HepG2 (cell line): ENCODE data around the gene ADAMTS18. TPM values are rescaled to one million over a fixed set of nuclear protein-coding genes. Genes with fewer than 3 reads are reported as not detected.

Experiments
- ATAC-seq: fragments of 200-7000 bp; cut with Tn5 transposase; 3 replicates; pipeline ENCODE4 v1.9.1; 2020; ENCODE audit warnings: mild to moderate bottlenecking, moderate library complexity
- BruUV-seq: library from RNA; stranded (reverse); fragments of 400-500 nt; replicated peaks from 2 replicates; lab custom pipeline; 2021; lab: Mats Ljungman, UMichigan
- CTCF ChIA-PET: fragments of 300-600 bp; formaldehyde crosslinking; extraction: SDS; loops from one replicate; lab custom pipeline; 2021; ENCODE audit warnings: low total read pairs, inconsistent platforms, low intra/inter-chr PET ratio; lab: Yijun Ruan, JAX
- POLR2A ChIA-PET: fragments of 350-600 bp; sonication (Branson Sonifier 250); formaldehyde crosslinking; loops from one replicate; lab custom pipeline; 2020; ENCODE audit warnings: antibody characterized with exemption, inconsistent platforms; lab: Yijun Ruan, JAX
- DNase-seq: peaks from one replicate; pipeline ENCODE4 v3.0.0-alpha.2; 2015; ENCODE audit warnings: low spot score
- FAIRE-seq: peaks from 3 replicates; lab custom pipeline; 2011; peaks lifted over from hg19 to GRCh38; lab: Jason Lieb, UNC
- H2AFZ ChIP-seq: one replicate; pipeline ENCODE4 v1.6.1; 2011; ENCODE audit warnings: low read length, inconsistent platforms
- H3K27ac ChIP-seq: fragments of 300-600 bp; 3 replicates; pipeline ENCODE4 v1.8.0; 2011; ENCODE audit warnings: mixed run types, mild to moderate bottlenecking, mixed read lengths, low read length, inconsistent platforms; ENCODE audit not compliant: insufficient read depth; ENCODE audit errors: extremely low read length
- H3K27me3 ChIP-seq, 2 experiments: fragments of 200-600 bp in 1 of 2; 2 replicates in 1 of 2; 3 replicates in 1 of 2; pipeline versions ENCODE4 v1.6.0 to v1.8.0; 2011; ENCODE audit warnings: low read length in 2 of 2, mild to moderate bottlenecking in 2 of 2, moderate library complexity in 2 of 2, inconsistent platforms in 1 of 2; ENCODE audit not compliant: insufficient read depth in 2 of 2, control insufficient read depth in 1 of 2
- H3K36me3 ChIP-seq, 2 experiments: fragments of 200-600 bp in 1 of 2; replicated peaks in 1 of 2; 2 replicates in 1 of 2; 3 replicates in 1 of 2; pipeline versions ENCODE4 v1.5.1 to v1.8.0; 2011; ENCODE audit warnings: low read length in 2 of 2, inconsistent platforms in 1 of 2; ENCODE audit not compliant: insufficient read depth in 2 of 2, control insufficient read depth in 1 of 2
- H3K4me1 ChIP-seq: 2 replicates; pipeline ENCODE4 v1.5.1; 2012; ENCODE audit warnings: low read length, inconsistent platforms; ENCODE audit not compliant: insufficient read depth
- H3K4me2 ChIP-seq: 2 replicates; pipeline ENCODE4 v1.6.0; 2011; ENCODE audit warnings: low read depth, low read length, inconsistent platforms
- H3K4me3 ChIP-seq, 3 experiments: fragments of 200-600 bp in 1 of 3; sonication (generic), shearing (Covaris generic) in 1 of 3; replicated peaks in 1 of 3; 2 replicates each; pipeline ENCODE4 v1.5.1; 2011 to 2016; ENCODE audit warnings: low read length in 3 of 3, inconsistent platforms in 2 of 3, low read depth in 2 of 3, mild to moderate bottlenecking in 2 of 3, control low read depth in 1 of 3, mixed read lengths in 1 of 3; ENCODE audit not compliant: insufficient read depth in 1 of 3
- H3K79me2 ChIP-seq: one replicate; pipeline ENCODE4 v1.6.1; 2011; ENCODE audit warnings: low read length, inconsistent platforms; ENCODE audit not compliant: insufficient read depth
- H3K9ac ChIP-seq: 2 replicates; pipeline ENCODE4 v1.6.0; 2011; ENCODE audit warnings: mild to moderate bottlenecking, low read depth, low read length, inconsistent platforms; ENCODE audit not compliant: insufficient read depth
- H3K9me3 ChIP-seq: 2 replicates; pipeline ENCODE4 v1.5.1; 2012; ENCODE audit warnings: mild to moderate bottlenecking, low read length
- H4K20me1 ChIP-seq: 2 replicates; pipeline ENCODE4 v1.6.0; 2011; ENCODE audit warnings: inconsistent platforms, mild to moderate bottlenecking, low read length, moderate library complexity; ENCODE audit not compliant: insufficient read depth
- ETV5 ChIP-seq: IDR thresholded peaks from 2 replicates; pipeline ENCODE4 v1.6.1; 2018; ENCODE audit warnings: missing biosample characterization, missing genetic modification reagents, inconsistent platforms, borderline replicate concordance
- MED1 ChIP-seq: sonication (generic); formaldehyde crosslinking; IDR thresholded peaks from 2 replicates; pipeline ENCODE4 v1.4.0; 2020; ENCODE audit warnings: missing genetic modification reagents
- SOX13 ChIP-seq, 3 experiments: fragments of 450-650 bp in 1 of 3; sonication (generic) in 1 of 3; formaldehyde crosslinking in 1 of 3; IDR thresholded peaks in 2 of 3; conservative IDR thresholded peaks in 1 of 3; 2 replicates each; pipeline versions ENCODE4 v1.5.0 to v1.6.1; 2016 to 2020; ENCODE audit warnings: antibody characterized with exemption in 1 of 3, mild to moderate bottlenecking in 1 of 3, missing compliant biosample characterization in 1 of 3, missing genetic modification reagents in 1 of 3, moderate library complexity in 1 of 3
- SOX5 ChIP-seq: IDR thresholded peaks from 2 replicates; pipeline ENCODE4 v1.6.1; 2016; ENCODE audit warnings: borderline replicate concordance
- SOX6 ChIP-seq, 2 experiments: fragments of 450-650 bp in 1 of 2; sonication (generic) in 1 of 2; formaldehyde crosslinking in 1 of 2; IDR thresholded peaks; 2 replicates each; pipeline versions ENCODE4 v1.4.0 to v1.6.1; 2017 to 2020; ENCODE audit warnings: antibody characterized with exemption in 1 of 2, mild to moderate bottlenecking in 1 of 2, missing genetic modification reagents in 1 of 2
- ZNF563 ChIP-seq: sonication (generic); formaldehyde crosslinking; IDR thresholded peaks from 2 replicates; pipeline ENCODE4 v1.8.0; 2022; ENCODE audit warnings: mild to moderate bottlenecking, moderate library complexity, missing genetic modification reagents
- whole genome bisulfite sequencing: methylation state at CpG from one replicate; pipeline ENCODE4 v1.1.6; 2017; ENCODE audit warnings: low lambda C conversion rate; 5-methylcytosine and 5-hydroxymethylcytosine counted together
- in situ Hi-C: cut with HindIII; loops from 2 replicates; pipeline ENCODE4 v1.10.0; 2017; ENCODE audit warnings: low pct_unique_long_range_greater_than_20kb; ENCODE audit not compliant: extremely low pct_ligation_motif_present
- intact Hi-C: fragments of 100-400 bp; cut with micrococcal nuclease; formaldehyde crosslinking; loops from one replicate; pipeline ENCODE4 v1.10.0; 2022; ENCODE audit not compliant: unreplicated experiment
- polyA plus RNA-seq, 8 experiments: library from polyadenylated mRNA; depleted of rRNA in 3 of 8; stranded (reverse) in 7 of 8; unstranded in 1 of 8; fragments of >200 nt; fragmentation: Illumina TruSeq in 4 of 8; extraction: Trizol in 4 of 8; gene quantifications; 2 replicates each; pipeline versions ENCODE4 v1.2.1 to v1.2.3, GENCODE V29; 2011 to 2016; ENCODE audit warnings: low read depth in 4 of 8, missing spikeins in 1 of 8, mixed read lengths in 1 of 8; ENCODE audit not compliant: insufficient read depth in 1 of 8
- total RNA-seq, 5 experiments: library from RNA; depleted of rRNA; stranded (reverse); fragments of >200 nt; fragmentation: Illumina TruSeq; extraction: Trizol; gene quantifications; 2 replicates each; pipeline ENCODE4 v1.2.3, GENCODE V29; 2016; ENCODE audit warnings: low read depth in 1 of 5
- TF ChIP-seq, protein P1 (sequence below), 2 experiments: fragments of 450-650 bp in 1 of 2; sonication (generic) in 1 of 2; formaldehyde crosslinking; IDR thresholded peaks; 2 replicates each; pipeline versions ENCODE4 v1.5.0 to v1.8.0; 2020 to 2022; ENCODE audit warnings: mild to moderate bottlenecking in 1 of 2, missing genetic modification reagents in 1 of 2
- TF ChIP-seq, protein P2 (sequence below): sonication (generic); formaldehyde crosslinking; IDR thresholded peaks from 2 replicates; pipeline ENCODE4 v1.5.1; 2020; ENCODE audit warnings: missing genetic modification reagents, mild to moderate bottlenecking, borderline replicate concordance
- TF ChIP-seq, protein P3 (sequence below): IDR thresholded peaks from 2 replicates; pipeline ENCODE4 v1.6.1; 2016; ENCODE audit warnings: missing compliant biosample characterization, missing genetic modification reagents, borderline replicate concordance

ADAMTS18 gene
- total and polyA plus RNA-seq, 2 of the 13 experiments (the other 11 are each of a cell fraction or from before 2014, with no cell fraction given) = 0.01 TPM; not detected in 1

DNA sequence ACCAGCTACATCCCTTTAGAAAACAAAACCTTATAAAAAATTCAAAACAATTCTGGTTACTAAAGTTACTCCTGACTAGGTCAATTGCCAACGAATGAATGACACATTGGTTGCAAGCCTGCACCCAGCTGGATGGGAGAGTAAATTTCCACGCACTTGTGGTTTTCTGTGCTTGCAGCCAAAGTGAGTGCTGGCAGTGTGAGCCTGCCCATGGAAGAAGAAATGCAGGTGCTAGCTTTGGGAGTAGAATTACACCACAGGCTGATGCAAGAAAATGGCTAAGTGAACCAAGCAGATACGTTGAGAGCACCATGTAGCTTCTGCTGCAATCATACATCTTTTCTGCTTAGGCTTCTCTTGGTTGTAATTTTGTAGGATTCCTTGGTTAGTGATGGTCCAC lies 161.0 kb downstream of the ADAMTS18 start:
- DNase-seq = no peak
- intact Hi-C loops (no loop called here), in situ Hi-C loops (no loop called here)
- no peaks in the 10 kb centered on the region for H4K20me1 ChIP-seq
- no peak overlapping the region for H3K4me3 ChIP-seq
- no peak overlapping the region for H3K4me2 ChIP-seq
- H3K9ac ChIP-seq = no peak overlapping the region
- no peaks in the 10 kb centered on the region for H3K9me3 ChIP-seq
- ChIA-PET POLR2A (no interaction called here), CTCF (no interaction called here)
- FAIRE-seq = no peak
- H3K4me1 ChIP-seq = peaks cover 12% of the 10 kb centered on the region
- TF ChIP-seq, protein P1, sequence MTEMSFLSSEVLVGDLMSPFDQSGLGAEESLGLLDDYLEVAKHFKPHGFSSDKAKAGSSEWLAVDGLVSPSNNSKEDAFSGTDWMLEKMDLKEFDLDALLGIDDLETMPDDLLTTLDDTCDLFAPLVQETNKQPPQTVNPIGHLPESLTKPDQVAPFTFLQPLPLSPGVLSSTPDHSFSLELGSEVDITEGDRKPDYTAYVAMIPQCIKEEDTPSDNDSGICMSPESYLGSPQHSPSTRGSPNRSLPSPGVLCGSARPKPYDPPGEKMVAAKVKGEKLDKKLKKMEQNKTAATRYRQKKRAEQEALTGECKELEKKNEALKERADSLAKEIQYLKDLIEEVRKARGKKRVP (CRISPR knock-in tag; IDR thresholded peaks at IDR 0.05) = peak in 1 of 2 experiments; percentile 56; a peak in 1 of 4 replicates
- TF ChIP-seq, protein P2, sequence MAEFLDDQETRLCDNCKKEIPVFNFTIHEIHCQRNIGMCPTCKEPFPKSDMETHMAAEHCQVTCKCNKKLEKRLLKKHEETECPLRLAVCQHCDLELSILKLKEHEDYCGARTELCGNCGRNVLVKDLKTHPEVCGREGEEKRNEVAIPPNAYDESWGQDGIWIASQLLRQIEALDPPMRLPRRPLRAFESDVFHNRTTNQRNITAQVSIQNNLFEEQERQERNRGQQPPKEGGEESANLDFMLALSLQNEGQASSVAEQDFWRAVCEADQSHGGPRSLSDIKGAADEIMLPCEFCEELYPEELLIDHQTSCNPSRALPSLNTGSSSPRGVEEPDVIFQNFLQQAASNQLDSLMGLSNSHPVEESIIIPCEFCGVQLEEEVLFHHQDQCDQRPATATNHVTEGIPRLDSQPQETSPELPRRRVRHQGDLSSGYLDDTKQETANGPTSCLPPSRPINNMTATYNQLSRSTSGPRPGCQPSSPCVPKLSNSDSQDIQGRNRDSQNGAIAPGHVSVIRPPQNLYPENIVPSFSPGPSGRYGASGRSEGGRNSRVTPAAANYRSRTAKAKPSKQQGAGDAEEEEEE (CRISPR knock-in tag) = no peak
- no peaks in the 10 kb centered on the region for H3K36me3 ChIP-seq
- H3K27ac ChIP-seq = no peak overlapping the region
- 2% methylated on average over 3 of the region's 3 CpGs for WGBS
- H3K79me2 ChIP-seq = no peaks in the 10 kb centered on the region
- no peak for ATAC-seq
- no peak overlapping the region for H2AFZ ChIP-seq
- no TSS peak for BruUV-seq
- H3K27me3 ChIP-seq = 0 out of 5 replicates have a peak, but pooled peaks cover 0 to 3% of the 10 kb centered on the region in 2 experiments

DNA sequence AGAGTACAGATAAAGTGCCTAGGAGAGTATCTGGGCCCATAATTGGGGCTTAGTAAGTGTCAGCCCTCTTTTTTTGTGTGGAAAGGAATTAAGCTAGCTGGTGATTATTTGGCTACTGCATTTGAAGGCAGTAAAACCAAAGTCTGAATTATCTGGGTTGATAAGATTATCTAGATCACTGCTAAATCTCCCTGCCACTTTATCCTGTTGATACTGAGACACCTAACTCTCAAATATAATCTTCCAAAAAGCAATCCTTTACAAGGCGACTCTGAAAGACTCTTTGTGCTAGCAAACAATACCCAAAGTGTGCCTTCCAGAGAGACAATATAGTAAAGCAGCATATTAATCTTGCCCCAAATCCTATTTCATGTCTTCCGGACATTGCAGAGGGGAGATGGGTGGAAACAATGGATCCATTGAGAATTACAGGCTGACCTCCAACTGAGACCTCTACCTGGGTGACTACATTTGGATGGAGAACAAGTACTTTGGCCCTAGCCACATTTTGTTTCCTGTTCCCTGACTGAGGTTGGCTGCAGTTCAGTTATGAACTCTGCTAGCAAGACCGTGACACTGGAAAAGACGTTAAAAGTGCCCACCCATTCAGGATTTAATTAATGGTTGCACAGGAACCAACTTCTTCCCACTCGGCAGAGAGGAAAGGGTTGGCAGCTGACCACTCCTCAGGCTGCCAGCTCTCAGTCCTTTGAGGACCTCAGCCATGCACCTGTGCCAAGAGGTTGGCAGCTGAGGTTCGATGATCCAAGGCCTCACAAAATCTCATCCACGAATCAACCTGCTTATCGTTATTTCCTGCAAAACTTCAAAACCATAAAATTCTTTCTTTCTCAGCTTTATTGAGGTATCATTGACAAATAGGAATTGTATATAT lies 163.1 kb downstream of the ADAMTS18 start:
- BruUV-seq = no TSS peak
- WGBS = 2% methylated on average over 8 of the region's 8 CpGs
- peak; percentile 64 for ATAC-seq
- in situ Hi-C loops = no loop called here
- H3K9ac ChIP-seq = no peak overlapping the region
- ChIA-PET POLR2A (no interaction called here), CTCF (no interaction called here)
- H2AFZ ChIP-seq = no peak overlapping the region
- H3K4me2 ChIP-seq = peak overlapping the region; percentile 26
- H3K79me2 ChIP-seq = no peaks in the 10 kb centered on the region
- no peak overlapping the region for H3K27ac ChIP-seq
- intact Hi-C loops = no loop called here
- peak; percentile 29 for DNase-seq
- H3K36me3 ChIP-seq = no peaks in the 10 kb centered on the region
- H4K20me1 ChIP-seq = no peaks in the 10 kb centered on the region
- H3K27me3 ChIP-seq = no peaks in the 10 kb centered on the region
- H3K4me3 ChIP-seq = no peak overlapping the region
- H3K9me3 ChIP-seq = no peaks in the 10 kb centered on the region
- peaks cover 12% of the 10 kb centered on the region for H3K4me1 ChIP-seq
- peak; percentile 53 for FAIRE-seq
- TF ChIP-seq, protein P3, sequence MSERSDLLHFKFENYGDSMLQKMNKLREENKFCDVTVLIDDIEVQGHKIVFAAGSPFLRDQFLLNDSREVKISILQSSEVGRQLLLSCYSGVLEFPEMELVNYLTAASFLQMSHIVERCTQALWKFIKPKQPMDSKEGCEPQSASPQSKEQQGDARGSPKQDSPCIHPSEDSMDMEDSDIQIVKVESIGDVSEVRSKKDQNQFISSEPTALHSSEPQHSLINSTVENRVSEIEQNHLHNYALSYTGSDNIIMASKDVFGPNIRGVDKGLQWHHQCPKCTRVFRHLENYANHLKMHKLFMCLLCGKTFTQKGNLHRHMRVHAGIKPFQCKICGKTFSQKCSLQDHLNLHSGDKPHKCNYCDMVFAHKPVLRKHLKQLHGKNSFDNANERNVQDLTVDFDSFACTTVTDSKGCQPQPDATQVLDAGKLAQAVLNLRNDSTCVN (CRISPR knock-in tag) = no peak
- no peak for TF ChIP-seq SOX6 (IDR thresholded peaks at IDR 0.05)
- peak; percentile 73 for TF ChIP-seq SOX6 (CRISPR knock-in tag; IDR thresholded peaks at IDR 0.05)
- peak; percentile 58 for TF ChIP-seq SOX13 (IDR thresholded peaks at IDR 0.05)
- peak in 1 of 2 experiments; percentile 86; a peak in 2 of 4 replicates for TF ChIP-seq SOX13 (CRISPR knock-in tag; conservative IDR thresholded peaks at IDR 0.05 in 1 of 2, IDR thresholded peaks at IDR 0.05 in 1 of 2)
- TF ChIP-seq SOX5 (CRISPR knock-in tag) = peak; percentile 80; the same call in 1 of the 2 replicates
- TF ChIP-seq ETV5 = peak; percentile 51; the same call in 1 of the 2 replicates
- TF ChIP-seq MED1 (CRISPR knock-in tag) = no peak
- TF ChIP-seq ZNF563 (CRISPR knock-in tag) = no peak
